GM12892 (cell line): ENCODE data around the gene DENND5A.

Experiments used
- POLR2A ChIP-seq: IDR thresholded peaks from 2 replicates; pipeline ENCODE4 v1.6.1; 2011; ENCODE audit warnings: low read depth, low read length, control low read depth
- POLR2AphosphoS5 ChIP-seq: IDR thresholded peaks from 2 replicates; pipeline ENCODE4 v1.6.1; 2011; ENCODE audit warnings: low read depth, low read length, control low read depth
- TAF1 ChIP-seq: IDR thresholded peaks from 2 replicates; pipeline ENCODE4 v1.6.1; 2011; ENCODE audit warnings: low read depth, mild to moderate bottlenecking, control low read depth, low read length, borderline replicate concordance

DNA sequence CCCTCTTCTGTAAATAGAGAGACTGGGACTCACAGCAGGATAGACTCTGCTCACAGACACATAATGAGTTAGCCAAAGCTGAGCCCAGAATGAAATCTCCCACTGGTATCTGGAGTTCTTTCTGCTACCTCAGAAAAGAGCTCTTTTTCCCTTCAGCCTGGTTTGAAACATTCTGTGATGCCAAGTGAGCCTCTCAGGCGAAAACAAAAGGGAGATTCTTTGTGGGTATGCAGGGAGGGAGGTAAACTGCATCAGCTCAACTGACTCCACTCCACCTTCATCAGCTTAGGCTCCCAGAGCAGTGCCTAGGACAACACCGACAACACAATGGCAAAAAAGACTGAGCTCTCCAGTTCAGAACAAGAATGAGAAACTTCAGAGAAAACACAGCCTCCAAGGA, 118.7 kb downstream of the DENND5A start:
- TF ChIP-seq POLR2A (no peak), POLR2AphosphoS5 (no peak), TAF1 (no peak)
